DMS79 (cell line): ENCODE measurements around the gene CSNK1E.
"Not testable (repeated sequence)": the region's sequence is repeated elsewhere in the genome, so short reads cannot be mapped to it uniquely, and the experiment has no call there.

Experiments
- DNase-seq: peaks from one replicate; lab custom pipeline; 2025; lab: John Stamatoyannopoulos, UW

Gene CSNK1E

DNA sequence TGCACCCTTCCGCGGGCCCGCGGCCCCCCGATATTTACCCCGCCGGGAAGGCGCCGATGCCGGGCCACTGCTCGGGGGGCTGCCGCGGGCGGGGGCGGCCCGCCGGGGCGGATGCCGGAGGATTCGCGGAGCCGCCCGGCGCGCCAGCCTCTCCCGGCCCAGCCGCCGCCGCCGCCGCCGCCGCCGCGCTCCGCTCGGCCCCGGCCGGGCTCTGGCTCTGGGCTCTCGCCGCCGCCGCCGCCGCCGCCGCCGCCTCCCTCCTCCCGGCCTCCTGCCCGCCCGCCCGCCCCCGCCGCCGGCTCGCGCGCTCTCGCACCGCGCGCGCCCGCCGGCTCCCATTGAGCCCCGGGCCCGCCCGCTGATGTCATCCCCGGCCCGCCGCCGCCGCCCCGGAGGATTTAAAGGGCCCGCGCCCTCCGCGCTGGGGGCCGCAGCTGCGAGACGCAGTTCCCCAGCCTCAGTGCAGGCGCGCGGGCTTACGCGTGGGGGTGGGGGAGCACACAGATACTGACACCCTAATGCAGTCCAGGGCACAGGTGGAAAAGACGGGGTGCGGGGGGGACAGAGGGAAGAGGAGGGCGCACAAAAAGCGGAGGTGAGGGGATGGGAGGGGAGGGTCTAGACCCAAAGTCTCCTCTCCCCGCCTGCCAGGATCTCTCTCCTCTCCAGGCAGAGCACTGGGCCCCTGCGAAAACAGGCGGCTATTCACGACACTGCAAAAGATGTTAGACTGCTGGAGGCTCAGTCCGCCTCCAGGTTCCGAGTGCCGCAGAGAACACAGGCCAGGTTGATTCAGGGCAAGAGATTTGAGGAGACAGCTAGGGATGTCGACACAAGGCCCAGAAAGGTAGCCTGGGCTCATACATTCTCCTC is at the start of gene CSNK1E:
CSNK1E (minus strand) TSS at position 312 of the 873 bp plus-strand sequence. CDS start 3,276 bp downstream, outside the sequence.
- DNase-seq = no peak

DNA sequence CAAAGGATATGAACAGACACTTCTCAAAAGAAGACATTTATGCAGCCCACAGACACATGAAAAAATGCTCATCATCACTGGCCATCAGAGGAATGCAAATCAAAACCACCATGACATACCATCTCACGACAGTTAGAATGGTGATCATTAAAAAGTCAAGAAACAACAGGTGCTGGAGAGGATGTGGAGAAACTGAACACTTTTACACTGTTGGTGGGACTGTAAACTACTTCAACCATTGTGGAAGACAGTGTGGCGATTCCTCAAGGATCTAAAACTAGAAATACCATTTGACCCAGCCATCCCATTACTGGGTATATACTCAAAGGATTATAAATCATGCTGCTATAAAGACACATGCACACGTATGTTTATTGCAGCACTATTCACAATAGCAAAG is 48.6 kb upstream of the CSNK1E start:
- not testable (repeated sequence) for DNase-seq

- not testable (repeated sequence) for DNase-seq
Measured at GRCh38 chr22:38365174-38365573, 47.9 kb upstream of the CSNK1E start.

DNA sequence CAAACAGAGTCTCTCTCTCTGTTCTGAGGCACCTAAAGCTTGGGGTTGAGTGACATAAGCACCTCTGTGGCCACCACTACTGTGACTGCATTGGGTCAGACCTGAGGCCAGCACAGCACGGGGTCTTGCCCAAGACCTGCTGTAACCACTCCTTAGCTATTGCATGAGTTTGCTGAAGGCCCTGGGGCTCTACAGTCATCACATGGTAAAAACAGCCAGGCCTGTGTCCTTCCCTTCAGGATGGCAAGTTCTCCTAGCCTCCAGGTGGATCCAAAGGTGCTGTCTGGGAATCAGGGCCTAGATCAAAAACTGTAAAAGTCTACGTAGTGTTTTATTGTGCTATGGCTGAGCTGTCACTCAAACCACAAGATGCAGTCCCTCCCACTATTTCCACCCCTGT is 43.3 kb upstream of the CSNK1E start:
- not testable (repeated sequence) for DNase-seq

- not testable (repeated sequence) for DNase-seq
Measured at GRCh38 chr22:38359817-38360216, 42.6 kb upstream of the CSNK1E start.

GRCh38 chr22:38357971-38358370 is 40.7 kb upstream of the CSNK1E start:
- not testable (repeated sequence) for DNase-seq

GRCh38 chr22:38355275-38355674 is 38.0 kb upstream of the CSNK1E start:
- DNase-seq = no peak

DNA sequence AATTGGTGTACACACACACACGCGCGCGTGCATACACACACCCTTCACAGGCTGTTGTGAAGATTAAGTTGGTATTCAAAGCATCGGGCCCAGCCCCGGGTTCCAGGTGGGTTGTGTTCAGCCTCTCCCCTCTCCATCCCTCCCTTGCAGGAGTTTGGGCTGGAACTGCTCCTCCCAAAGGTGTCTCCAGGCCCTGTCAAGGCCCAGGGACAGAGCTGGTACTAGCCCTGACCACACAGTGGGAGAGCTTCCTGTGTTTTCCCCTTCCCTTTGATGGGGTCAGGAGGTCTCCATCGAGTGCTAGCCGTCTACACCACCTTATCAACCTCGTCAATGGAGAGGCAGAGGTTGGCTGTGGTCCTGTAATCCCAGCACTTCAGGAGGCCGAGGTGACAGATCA is 36.5 kb upstream of the CSNK1E start:
- no peak for DNase-seq

DNA sequence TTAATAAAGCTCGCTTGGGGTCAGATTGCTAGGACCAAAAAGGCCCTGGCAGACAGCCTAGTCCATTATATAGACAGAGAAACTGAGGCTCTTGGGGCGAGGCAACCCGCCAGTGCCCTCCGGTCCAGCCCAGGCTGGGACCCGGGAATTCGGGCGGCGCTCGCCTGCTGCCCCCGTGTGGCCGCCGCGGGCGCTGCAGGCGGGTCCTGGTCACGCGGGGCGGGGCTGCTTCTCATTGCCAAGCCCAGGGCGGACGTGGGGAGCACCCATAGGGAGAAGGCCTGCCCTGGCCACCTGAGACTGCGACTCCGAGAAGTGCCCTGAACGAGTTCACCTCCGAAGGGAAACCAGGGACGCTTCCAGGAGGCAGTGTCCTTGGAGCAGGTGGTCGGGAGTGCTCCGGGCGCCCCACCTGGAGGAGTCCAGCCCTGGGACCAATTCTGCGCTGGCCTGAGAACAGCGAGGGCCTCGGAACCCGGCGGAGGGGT is 36.0 kb upstream of the CSNK1E start:
- no peak for DNase-seq

GRCh38 chr22:38352436-38352835 is 35.2 kb upstream of the CSNK1E start:
- DNase-seq = no peak

- DNase-seq = no peak
Measured at GRCh38 chr22:38350444-38351359, 33.5 kb upstream of the CSNK1E start.

DNA sequence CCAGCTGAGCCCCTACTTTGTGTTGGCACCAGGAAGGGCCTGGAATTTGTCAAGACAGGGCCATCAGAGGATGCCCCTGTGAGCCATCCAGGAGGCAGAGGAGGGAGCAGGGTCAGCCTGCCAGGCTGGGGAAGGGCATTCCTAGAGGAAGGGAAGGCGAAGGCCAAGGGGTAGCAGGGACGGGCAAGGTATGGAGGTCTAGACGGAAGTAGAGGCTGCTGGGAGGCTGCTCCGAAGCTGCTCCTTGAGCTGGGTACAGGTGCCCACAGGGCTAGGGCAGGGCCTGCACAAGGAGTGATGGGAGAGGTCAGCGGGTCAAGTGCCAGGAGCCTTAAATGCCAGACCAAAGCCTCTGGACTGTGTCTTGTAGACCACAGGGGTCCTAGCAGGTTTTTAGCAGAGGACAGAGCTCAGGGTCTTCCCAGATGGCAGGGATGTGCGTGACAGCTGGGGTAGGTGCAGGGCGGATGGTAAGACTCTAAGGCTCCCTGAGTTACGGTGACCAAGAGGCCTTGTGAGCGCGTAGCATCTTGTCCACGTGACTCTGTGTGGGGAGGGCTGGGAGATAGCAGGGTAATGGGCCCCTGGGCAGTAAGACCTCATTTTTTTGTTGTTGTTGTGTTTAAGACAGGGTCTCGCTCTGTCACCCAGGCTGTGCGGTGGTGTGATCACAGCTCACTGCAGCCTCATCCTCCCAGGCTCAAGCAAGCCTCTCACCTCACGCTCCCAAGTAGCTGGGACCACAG is 31.7 kb upstream of the CSNK1E start:
- no peak for DNase-seq

DNA sequence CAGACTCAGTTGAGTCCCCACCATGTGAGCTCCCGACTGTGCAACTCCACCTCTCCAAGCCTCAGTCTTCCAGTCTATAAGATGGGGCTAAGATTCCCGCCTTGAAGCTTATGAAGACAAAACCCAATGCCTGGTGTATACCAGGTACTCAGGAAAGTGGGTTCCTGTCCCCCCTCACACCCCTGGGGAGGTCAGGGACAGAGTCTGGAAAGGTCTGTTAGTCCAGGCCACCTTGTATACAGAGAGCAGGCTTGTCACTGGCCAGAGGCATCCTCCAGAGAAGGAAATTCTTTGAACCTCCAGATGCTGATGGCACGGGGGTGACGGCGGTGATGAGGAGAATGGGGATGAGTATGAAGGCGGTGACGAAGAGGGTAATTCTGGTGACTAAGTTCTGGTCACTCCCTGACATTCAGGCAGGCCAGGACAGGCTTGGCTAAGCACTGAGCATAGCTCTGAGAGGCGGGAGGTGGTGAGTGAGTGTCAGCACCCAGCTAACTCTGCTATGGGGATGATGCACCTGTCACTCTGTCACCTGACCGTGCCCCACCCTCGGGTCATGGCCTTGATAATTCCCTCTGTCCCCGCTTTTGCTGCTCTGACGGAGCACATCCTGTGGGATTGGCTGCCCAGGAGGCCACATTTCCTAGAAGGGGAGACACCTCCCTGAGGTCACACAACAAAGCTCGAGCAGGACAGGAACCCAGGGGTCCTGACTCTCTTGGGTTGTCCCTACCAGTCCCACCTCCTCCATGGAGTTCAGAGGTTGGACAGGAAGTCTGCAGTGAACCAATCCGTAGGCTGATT is 30.9 kb upstream of the CSNK1E start:
- no peak for DNase-seq

- DNase-seq = no peak
Measured at GRCh38 chr22:38347181-38347943, 30.1 kb upstream of the CSNK1E start.

GRCh38 chr22:38346506-38346905 is 29.3 kb upstream of the CSNK1E start:
- DNase-seq = no peak

DNA sequence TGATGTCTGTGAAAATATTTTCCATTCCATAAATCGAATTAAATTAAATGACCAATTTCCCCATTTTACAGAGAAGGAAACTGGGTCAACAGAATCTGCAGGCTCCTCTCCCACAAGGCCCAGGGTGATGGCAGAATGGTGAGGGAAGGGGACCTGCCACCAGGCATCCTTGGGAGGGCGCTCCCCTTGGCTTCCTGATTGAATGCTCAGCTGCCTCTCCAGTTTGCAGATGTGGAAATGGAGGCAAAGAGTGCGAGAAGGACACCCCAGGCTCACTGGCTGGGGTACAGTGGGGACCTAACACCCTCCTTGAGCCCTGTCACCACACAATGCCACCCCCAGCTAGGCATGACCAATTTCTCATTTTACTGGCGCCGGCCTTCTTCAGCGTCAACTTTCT is 28.5 kb upstream of the CSNK1E start:
- no peak for DNase-seq

GRCh38 chr22:38339893-38340292 is 22.7 kb upstream of the CSNK1E start:
- not testable (repeated sequence) for DNase-seq

GRCh38 chr22:38338772-38339379 is 21.6 kb upstream of the CSNK1E start:
- no peak for DNase-seq

GRCh38 chr22:38336699-38337098 is 19.5 kb upstream of the CSNK1E start:
- DNase-seq = no peak

- DNase-seq = no peak
Measured at GRCh38 chr22:38335077-38335476, 17.8 kb upstream of the CSNK1E start.
